HG03469 (cell line): ENCODE results near the gene BACH2.
"Not testable (repeated sequence)": the region's sequence is repeated elsewhere in the genome, so short reads cannot be mapped to it uniquely, and the experiment has no call there.

ENCODE experiments used
- ATAC-seq: cut with Tn5 transposase; IDR thresholded peaks from one replicate; pipeline ENCODE4 v1.9.1; 2021; ENCODE audit warnings: mild to moderate bottlenecking, moderate library complexity, moderate number of reproducible peaks; ENCODE audit not compliant: unreplicated experiment

BACH2 gene

GRCh38 chr6:89979481-89980119 is 317.0 kb downstream of the BACH2 start:
- ATAC-seq: no peak

GRCh38 chr6:89978749-89979145 is 317.9 kb downstream of the BACH2 start:
- ATAC-seq: no peak

- ATAC-seq: no peak
These were observed 318.6 kb downstream of the BACH2 start for GRCh38 chr6:89977808-89978748.

GRCh38 chr6:89976694-89977020 is 320.0 kb downstream of the BACH2 start:
- ATAC-seq: no peak

GRCh38 chr6:89975991-89976693 is 320.5 kb downstream of the BACH2 start:
- no peak for ATAC-seq

GRCh38 chr6:89975366-89975765 is 321.3 kb downstream of the BACH2 start:
- ATAC-seq: no peak

GRCh38 chr6:89974834-89975233 is 321.8 kb downstream of the BACH2 start:
- no peak for ATAC-seq

- ATAC-seq: no peak
These were observed 324.6 kb downstream of the BACH2 start for GRCh38 chr6:89972025-89972381.

GRCh38 chr6:89971338-89972024 is 325.2 kb downstream of the BACH2 start:
- ATAC-seq: not testable (repeated sequence)

- ATAC-seq: no peak
These were observed 325.9 kb downstream of the BACH2 start for GRCh38 chr6:89970609-89971337.

- no peak for ATAC-seq
These were observed 326.6 kb downstream of the BACH2 start for GRCh38 chr6:89970072-89970471.

- ATAC-seq: no peak
These were observed 329.7 kb downstream of the BACH2 start for GRCh38 chr6:89966913-89967312.

- ATAC-seq: no peak
These were observed 330.5 kb downstream of the BACH2 start for GRCh38 chr6:89966228-89966544.

- ATAC-seq: no peak
These were observed 331.0 kb downstream of the BACH2 start for GRCh38 chr6:89965441-89966227.

- ATAC-seq: no peak
These were observed 333.3 kb downstream of the BACH2 start for GRCh38 chr6:89963391-89963790.

- no peak for ATAC-seq
These were observed 335.2 kb downstream of the BACH2 start for GRCh38 chr6:89961481-89961880.

- no peak for ATAC-seq
These were observed 336.8 kb downstream of the BACH2 start for GRCh38 chr6:89959883-89960282.

- no peak for ATAC-seq
These were observed 340.5 kb downstream of the BACH2 start for GRCh38 chr6:89956182-89956581.

- no peak for ATAC-seq
These were observed 341.3 kb downstream of the BACH2 start for GRCh38 chr6:89955364-89955763.

- ATAC-seq: no peak
These were observed 341.9 kb downstream of the BACH2 start for GRCh38 chr6:89954721-89955148.
